HG02763 (cell line): ENCODE results near the gene CD177.
"Not testable (repeated sequence)": the region's sequence is repeated elsewhere in the genome, so short reads cannot be mapped to it uniquely, and the experiment has no call there.

Experiments
- ATAC-seq: cut with Tn5 transposase; IDR thresholded peaks from one replicate; pipeline ENCODE4 v1.9.1; 2021; ENCODE audit warnings: mild to moderate bottlenecking, moderate library complexity; ENCODE audit not compliant: unreplicated experiment

Gene CD177

DNA sequence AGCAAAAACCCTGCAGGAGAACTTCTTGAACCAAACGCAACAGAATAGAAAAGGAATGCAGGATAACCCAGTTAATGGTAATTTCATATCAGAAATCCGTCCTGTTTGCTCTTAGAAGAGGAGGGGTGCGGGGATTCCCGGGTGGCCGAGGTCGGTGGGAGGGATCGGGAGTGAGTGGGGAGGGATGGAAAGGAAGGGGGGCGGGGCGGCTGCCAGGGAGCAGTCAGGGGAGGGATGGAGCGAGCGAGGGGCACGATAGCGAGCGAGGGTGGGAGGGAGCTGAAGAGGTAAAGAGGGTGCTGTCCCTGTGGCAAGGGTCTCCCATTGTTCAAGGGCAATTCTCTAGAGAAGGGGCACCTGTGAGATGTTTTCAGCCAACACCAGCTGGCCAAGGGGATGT lies 26.5 kb downstream of the CD177 start:
- ATAC-seq: no peak

DNA sequence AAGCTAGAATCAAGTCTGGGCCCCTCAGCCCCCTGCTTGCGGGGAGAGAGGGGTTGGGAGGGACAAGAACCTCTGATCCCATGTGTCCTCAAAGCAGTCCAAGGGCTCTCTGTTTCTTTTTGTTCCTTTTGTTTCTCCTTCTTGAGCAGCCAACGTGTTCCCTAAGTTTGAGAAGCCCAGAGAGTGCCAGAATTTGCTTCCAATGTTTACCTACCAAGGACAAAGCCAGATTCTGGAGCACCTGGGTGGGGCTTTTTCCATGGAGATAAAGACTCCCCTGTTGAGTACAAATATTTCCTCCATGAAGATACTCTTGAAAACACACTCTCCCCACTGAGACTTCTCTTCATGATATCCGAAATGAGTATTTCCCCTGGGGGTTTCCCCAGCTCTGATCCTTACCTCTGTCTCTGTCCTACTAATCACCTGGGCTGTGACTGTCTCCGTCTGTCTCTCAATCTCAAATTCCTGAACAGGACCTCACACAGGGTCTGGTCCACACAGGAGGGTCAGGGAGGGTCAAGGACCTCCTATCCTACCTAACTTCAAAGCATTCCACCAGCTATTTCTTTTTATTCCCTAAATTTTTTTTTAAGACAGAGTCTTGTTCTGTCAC lies 27.4 kb downstream of the CD177 start:
- no peak for ATAC-seq

- ATAC-seq: not testable (repeated sequence)
These were observed 29.2 kb downstream of the CD177 start for GRCh38 chr19:43382586-43383216.

DNA sequence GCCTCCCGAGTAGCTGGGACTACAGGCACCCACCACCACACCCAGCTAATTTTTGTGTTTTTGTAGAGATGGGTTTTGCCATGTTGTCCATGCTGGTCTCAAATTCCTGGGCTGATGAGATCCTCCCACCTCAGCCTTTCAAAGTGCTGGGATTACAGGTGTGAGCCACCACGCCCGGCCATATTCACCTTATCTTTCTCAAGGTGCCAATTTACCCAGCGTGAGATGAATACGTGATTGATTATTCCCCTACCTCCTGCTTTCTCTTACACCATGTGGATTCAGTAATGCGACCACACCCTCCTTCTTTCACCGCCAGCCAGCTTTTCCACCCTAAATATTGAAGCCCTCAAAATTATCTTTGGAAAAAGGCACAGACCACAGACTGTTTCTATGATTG lies 29.8 kb downstream of the CD177 start:
- not testable (repeated sequence) for ATAC-seq

DNA sequence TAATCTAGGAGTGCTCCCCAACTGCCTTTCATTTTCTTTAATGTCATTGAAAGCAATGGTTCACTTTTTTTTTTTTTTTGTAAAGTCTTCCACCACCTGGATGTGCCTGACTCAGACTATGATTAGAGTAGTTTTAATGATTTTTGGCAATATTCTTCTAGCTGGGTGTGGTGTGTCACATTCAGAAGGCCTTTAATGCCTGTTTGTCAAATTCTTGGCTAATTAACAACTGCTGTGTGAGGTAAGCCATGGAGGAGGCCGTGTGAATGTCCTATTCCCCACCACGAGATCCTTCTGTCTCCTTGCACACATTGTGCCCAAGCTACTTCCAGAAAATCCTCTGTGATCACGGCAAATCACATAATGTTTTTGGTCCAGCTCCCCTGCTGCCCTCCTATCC lies 30.3 kb downstream of the CD177 start:
- not testable (repeated sequence) for ATAC-seq

GRCh38 chr19:43390903-43391551 lies 37.5 kb downstream of the CD177 start:
- ATAC-seq: not testable (repeated sequence)

GRCh38 chr19:43391552-43391935 lies 38.1 kb downstream of the CD177 start:
- ATAC-seq: not testable (repeated sequence)

GRCh38 chr19:43393501-43393900 lies 40.0 kb downstream of the CD177 start:
- ATAC-seq: not testable (repeated sequence)

GRCh38 chr19:43395561-43395960 lies 42.1 kb downstream of the CD177 start:
- no peak for ATAC-seq

- no peak for ATAC-seq
These were observed 52.8 kb downstream of the CD177 start for GRCh38 chr19:43406297-43406696.

DNA sequence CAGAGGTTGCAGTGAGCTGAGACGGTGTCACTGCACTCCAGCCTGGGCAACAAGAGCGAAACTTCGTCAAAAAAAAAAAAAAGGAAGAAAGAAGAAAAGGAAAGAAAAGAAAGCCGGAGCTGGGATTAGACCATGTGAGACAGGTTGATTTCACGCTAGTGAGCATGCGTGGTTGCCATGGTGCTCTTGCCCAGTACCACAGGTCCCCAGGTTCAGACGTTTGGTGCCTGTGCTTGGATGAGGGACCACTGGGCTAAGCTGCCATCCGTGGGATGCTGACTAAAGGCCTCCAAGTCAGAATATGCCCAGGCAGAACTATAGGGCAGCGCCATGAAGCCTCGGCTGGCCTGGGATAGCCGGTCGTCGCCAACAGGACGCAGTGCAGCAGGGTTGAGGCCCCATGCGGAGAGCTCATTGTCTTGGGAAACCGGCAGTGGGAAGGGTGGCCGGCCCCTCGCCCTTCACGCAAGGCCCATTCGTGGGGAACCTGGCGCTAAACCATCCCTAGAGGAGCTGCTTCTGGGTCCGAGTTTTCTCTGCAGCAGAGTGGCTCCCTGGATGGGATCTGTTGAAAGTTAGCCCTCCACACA lies 54.0 kb downstream of the CD177 start:
- no peak for ATAC-seq

- ATAC-seq: no peak
These were observed 54.6 kb downstream of the CD177 start for GRCh38 chr19:43408043-43408442.

DNA sequence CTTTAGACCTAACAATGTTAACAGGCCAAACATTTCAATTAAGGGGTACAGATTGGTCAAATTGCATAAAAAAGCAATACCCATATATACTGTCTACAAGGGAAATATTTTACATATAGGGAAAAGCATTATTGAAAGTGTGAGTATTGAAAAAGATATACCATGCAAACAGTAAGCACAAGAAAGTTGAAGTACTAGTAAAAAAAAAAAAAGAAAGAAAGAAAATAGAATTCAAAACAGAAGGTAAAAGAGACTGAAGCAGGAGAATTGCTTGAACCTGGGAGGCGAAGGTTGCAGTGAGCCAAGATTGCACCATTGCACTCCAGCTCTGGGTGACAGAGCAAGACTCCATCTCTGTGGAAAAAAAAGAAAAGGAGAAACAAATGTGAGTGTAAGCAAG lies 55.9 kb downstream of the CD177 start:
- no peak for ATAC-seq

GRCh38 chr19:43412441-43412840 lies 59.0 kb downstream of the CD177 start:
- no peak for ATAC-seq
